GM12878 (cell line): ENCODE data around the gene LRCH4. TPM values are rescaled to one million over a fixed set of nuclear protein-coding genes. Genes with fewer than 3 reads are reported as not detected.

ENCODE experiments used
- BCL11A ChIP-seq: IDR thresholded peaks from 2 replicates; pipeline ENCODE4 v1.6.1; 2011; ENCODE audit warnings: low read depth, low read length
- BHLHE40 ChIP-seq, 2 experiments: fragments of 450-650 bp in 1 of 2; IDR thresholded peaks; 2 replicates each; pipeline ENCODE4 v1.6.1; 2011 to 2017; ENCODE audit warnings: low read depth in 2 of 2, borderline replicate concordance in 1 of 2, improper control_type of control experiment in 1 of 2, low read length in 1 of 2, mild to moderate bottlenecking in 1 of 2
- CEBPB ChIP-seq, 2 experiments: fragments of 150-350 bp in 1 of 2; IDR thresholded peaks; 2 replicates each; pipeline ENCODE4 v1.6.1; 2012 to 2014; ENCODE audit warnings: low read depth in 2 of 2, low read length in 2 of 2, borderline replicate concordance in 1 of 2, inconsistent platforms in 1 of 2
- CREM ChIP-seq: IDR thresholded peaks from 2 replicates; pipeline ENCODE4 v1.6.1; 2014; ENCODE audit warnings: antibody characterized with exemption, low read depth
- EED ChIP-seq: sonication (generic); IDR thresholded peaks from 2 replicates; pipeline ENCODE4 v1.6.1; 2016; ENCODE audit warnings: antibody characterized with exemption, low read depth
- HCFC1 ChIP-seq: fragments of 150-350 bp; IDR thresholded peaks from 2 replicates; pipeline ENCODE4 v1.6.1; 2014; ENCODE audit warnings: low read length
- HDAC2 ChIP-seq: fragments of 200-600 bp; sonication (generic); IDR thresholded peaks from 2 replicates; pipeline ENCODE4 v1.6.1; 2017
- HDAC6 ChIP-seq: fragments of 200-600 bp; sonication (generic); IDR thresholded peaks from one replicate; pipeline ENCODE4 v1.8.0; 2017; ENCODE audit warnings: antibody characterized with exemption; ENCODE audit not compliant: unreplicated experiment
- PAX5 ChIP-seq: IDR thresholded peaks from 2 replicates; pipeline ENCODE4 v1.6.1; 2011; ENCODE audit warnings: low read depth, low read length, borderline replicate concordance
- RELA ChIP-seq: fragments of 450-650 bp; IDR thresholded peaks from 2 replicates; pipeline ENCODE4 v1.8.0; 2014; ENCODE audit warnings: borderline replicate concordance; ENCODE audit not compliant: partially characterized antibody
- STAT1 ChIP-seq: fragments of 450-650 bp; conservative IDR thresholded peaks from 2 replicates; pipeline ENCODE4 v1.6.1; 2014; ENCODE audit warnings: antibody characterized with exemption, mild to moderate bottlenecking
- SUPT20H ChIP-seq: IDR thresholded peaks from 2 replicates; pipeline ENCODE4 v1.6.1; 2011; ENCODE audit warnings: low read depth, mild to moderate bottlenecking, low read length, moderate library complexity, borderline replicate concordance; ENCODE audit not compliant: control insufficient read depth
- ZNF687 ChIP-seq: fragments of 450-650 bp; IDR thresholded peaks from 2 replicates; pipeline ENCODE4 v1.6.1; 2017; ENCODE audit warnings: mild to moderate bottlenecking, moderate library complexity
- polyA plus RNA-seq, 11 experiments: library from polyadenylated mRNA; depleted of rRNA in 4 of 11; unstranded in 6 of 11; stranded (reverse) in 5 of 11; fragments of >200 nt; fragmentation: Nextera tagmentation in 4 of 11; fragmentation: Illumina TruSeq in 1 of 11; extraction: Ambion mirVana in 4 of 11; extraction: Trizol in 1 of 11; gene quantifications; 1 replicate in 1 of 11; 2 replicates in 10 of 11; pipeline versions ENCODE4 v1.2.1 to v1.2.3, GENCODE V29; 2011 to 2016; ENCODE audit warnings: inconsistent platforms in 2 of 11, missing spikeins in 2 of 11, low read depth in 1 of 11
- total RNA-seq, 4 experiments: library from RNA; depleted of rRNA in 3 of 4; stranded (reverse); fragments of >200 nt in 3 of 4; fragmentation: Illumina TruSeq in 1 of 4; extraction: Trizol in 1 of 4; gene quantifications; 2 replicates each; pipeline versions ENCODE4 v1.2.1 to v1.2.3, GENCODE V29; 2013 to 2021
- TF ChIP-seq, protein P1 (sequence below): IDR thresholded peaks from 2 replicates; pipeline ENCODE4 v1.6.1; 2012; ENCODE audit warnings: improper control_type of control experiment, low read depth, low read length; ENCODE audit not compliant: insufficient replicate concordance
- TF ChIP-seq, protein P2 (sequence below): fragments of 450-650 bp; IDR thresholded peaks from 2 replicates; pipeline ENCODE4 v1.6.1; 2017; ENCODE audit warnings: mild to moderate bottlenecking, moderate library complexity

The LRCH4 gene
- total and polyA plus RNA-seq, 10 of the 15 experiments (the other 5 are each of a cell fraction or from before 2014, with no cell fraction given), result 0.58 to 96.7 (median 28.4) TPM

- TF ChIP-seq BCL11A, result peak; percentile 70
- TF ChIP-seq STAT1, result no peak
- no peak for TF ChIP-seq HDAC6
- peak in 1 of 2 experiments; percentile 67; a peak in 1 of 4 replicates for TF ChIP-seq BHLHE40 (IDR thresholded peaks at IDR 0.05; ENCODE audit: borderline replicate concordance in 1 of 2, low read depth in 2 of 2, low read length in 1 of 2)
- TF ChIP-seq RELA, result no peak
- TF ChIP-seq ZNF687, result peak; percentile 79
- peak; percentile 73; the same call in 1 of the 2 replicates for TF ChIP-seq EED
- TF ChIP-seq CEBPB (IDR thresholded peaks at IDR 0.05; ENCODE audit: borderline replicate concordance in 1 of 2, low read depth in 2 of 2, low read length in 2 of 2), result no peak
- no peak for TF ChIP-seq PAX5
- no peak for TF ChIP-seq HCFC1
- TF ChIP-seq, protein P1, sequence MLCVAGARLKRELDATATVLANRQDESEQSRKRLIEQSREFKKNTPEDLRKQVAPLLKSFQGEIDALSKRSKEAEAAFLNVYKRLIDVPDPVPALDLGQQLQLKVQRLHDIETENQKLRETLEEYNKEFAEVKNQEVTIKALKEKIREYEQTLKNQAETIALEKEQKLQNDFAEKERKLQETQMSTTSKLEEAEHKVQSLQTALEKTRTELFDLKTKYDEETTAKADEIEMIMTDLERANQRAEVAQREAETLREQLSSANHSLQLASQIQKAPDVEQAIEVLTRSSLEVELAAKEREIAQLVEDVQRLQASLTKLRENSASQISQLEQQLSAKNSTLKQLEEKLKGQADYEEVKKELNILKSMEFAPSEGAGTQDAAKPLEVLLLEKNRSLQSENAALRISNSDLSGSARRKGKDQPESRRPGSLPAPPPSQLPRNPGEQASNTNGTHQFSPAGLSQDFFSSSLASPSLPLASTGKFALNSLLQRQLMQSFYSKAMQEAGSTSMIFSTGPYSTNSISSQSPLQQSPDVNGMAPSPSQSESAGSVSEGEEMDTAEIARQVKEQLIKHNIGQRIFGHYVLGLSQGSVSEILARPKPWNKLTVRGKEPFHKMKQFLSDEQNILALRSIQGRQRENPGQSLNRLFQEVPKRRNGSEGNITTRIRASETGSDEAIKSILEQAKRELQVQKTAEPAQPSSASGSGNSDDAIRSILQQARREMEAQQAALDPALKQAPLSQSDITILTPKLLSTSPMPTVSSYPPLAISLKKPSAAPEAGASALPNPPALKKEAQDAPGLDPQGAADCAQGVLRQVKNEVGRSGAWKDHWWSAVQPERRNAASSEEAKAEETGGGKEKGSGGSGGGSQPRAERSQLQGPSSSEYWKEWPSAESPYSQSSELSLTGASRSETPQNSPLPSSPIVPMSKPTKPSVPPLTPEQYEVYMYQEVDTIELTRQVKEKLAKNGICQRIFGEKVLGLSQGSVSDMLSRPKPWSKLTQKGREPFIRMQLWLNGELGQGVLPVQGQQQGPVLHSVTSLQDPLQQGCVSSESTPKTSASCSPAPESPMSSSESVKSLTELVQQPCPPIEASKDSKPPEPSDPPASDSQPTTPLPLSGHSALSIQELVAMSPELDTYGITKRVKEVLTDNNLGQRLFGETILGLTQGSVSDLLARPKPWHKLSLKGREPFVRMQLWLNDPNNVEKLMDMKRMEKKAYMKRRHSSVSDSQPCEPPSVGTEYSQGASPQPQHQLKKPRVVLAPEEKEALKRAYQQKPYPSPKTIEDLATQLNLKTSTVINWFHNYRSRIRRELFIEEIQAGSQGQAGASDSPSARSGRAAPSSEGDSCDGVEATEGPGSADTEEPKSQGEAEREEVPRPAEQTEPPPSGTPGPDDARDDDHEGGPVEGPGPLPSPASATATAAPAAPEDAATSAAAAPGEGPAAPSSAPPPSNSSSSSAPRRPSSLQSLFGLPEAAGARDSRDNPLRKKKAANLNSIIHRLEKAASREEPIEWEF, result peak; percentile 49
- TF ChIP-seq HDAC2, result no peak
- TF ChIP-seq CREM, result peak; percentile 62; the same call in 1 of the 2 replicates
- TF ChIP-seq SUPT20H, result no peak
- TF ChIP-seq, protein P2, sequence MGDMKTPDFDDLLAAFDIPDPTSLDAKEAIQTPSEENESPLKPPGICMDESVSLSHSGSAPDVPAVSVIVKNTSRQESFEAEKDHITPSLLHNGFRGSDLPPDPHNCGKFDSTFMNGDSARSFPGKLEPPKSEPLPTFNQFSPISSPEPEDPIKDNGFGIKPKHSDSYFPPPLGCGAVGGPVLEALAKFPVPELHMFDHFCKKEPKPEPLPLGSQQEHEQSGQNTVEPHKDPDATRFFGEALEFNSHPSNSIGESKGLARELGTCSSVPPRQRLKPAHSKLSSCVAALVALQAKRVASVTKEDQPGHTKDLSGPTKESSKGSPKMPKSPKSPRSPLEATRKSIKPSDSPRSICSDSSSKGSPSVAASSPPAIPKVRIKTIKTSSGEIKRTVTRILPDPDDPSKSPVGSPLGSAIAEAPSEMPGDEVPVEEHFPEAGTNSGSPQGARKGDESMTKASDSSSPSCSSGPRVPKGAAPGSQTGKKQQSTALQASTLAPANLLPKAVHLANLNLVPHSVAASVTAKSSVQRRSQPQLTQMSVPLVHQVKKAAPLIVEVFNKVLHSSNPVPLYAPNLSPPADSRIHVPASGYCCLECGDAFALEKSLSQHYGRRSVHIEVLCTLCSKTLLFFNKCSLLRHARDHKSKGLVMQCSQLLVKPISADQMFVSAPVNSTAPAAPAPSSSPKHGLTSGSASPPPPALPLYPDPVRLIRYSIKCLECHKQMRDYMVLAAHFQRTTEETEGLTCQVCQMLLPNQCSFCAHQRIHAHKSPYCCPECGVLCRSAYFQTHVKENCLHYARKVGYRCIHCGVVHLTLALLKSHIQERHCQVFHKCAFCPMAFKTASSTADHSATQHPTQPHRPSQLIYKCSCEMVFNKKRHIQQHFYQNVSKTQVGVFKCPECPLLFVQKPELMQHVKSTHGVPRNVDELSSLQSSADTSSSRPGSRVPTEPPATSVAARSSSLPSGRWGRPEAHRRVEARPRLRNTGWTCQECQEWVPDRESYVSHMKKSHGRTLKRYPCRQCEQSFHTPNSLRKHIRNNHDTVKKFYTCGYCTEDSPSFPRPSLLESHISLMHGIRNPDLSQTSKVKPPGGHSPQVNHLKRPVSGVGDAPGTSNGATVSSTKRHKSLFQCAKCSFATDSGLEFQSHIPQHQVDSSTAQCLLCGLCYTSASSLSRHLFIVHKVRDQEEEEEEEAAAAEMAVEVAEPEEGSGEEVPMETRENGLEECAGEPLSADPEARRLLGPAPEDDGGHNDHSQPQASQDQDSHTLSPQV, result no peak
Observed at GRCh38 chr7:100545360-100546128, 40.4 kb downstream of the LRCH4 start (continued).
